ENCODE measurements around the gene HHIPL2.
A peak's percentile ranks its signal among the peaks of the same experiment; 100 is the strongest.

Gene HHIPL2

DNA sequence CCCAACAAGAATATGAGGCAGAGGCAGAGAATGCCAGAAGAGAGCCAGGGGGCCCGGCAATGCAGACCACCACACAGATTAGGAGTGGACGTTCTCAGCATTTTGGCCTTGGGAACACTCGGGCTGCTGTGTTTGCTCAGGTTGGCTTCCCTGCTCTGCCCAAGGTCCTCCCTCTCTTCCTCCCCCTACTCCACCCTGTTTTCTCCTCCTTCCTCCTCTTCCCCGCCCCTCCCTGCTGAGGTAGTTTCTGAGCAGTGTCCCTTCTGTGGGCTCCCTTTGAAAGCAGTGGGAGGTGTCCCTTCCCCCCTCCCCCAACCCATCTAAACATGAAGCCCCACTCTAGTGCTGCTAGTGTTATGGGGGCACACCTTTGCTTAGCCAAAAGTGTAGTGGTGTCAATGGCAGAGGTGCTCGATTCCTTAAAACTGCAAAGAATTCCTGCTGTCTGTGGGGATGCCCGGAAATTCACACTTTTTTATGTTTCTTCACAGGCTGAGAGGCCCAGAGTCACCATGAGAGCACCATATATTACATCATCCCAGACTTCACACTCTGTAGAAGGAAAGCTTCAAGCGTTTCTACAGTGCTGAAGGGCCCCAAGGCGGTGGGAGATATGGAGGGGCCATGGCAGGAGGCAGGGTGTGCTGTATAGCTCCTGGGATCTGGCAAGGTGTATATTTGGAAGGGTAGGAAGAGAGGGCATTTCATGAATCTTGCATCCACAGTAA lies at the start of gene HHIPL2:
TSS of gene HHIPL2 (minus strand) at position 161 of the 728 bp plus-strand sequence. CDS start at position 101, 60 bp downstream.
- DNase-seq (ENCODE audit: low read depth in 2 of 2) = no peak

DNA sequence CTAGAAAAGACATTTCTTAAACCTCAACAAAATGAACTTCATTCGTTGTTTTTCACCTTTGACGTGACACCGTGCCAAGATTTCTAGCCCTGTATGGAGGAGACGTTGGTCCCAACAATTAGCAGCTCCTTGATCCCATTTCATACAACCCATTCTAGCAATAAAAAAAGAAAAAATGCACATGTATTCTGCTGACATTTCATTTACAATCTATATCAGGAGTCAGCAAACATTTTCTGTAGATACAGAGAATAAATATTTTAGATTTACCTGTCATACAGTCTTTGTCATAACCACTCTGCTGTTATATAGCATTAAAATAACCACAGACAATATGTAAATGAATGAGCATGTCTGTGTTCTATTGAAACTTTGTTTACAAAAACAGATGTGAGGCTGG lies 48.8 kb upstream of the HHIPL2 start:
- no peak for DNase-seq (ENCODE audit: low read depth in 2 of 2)

DNA sequence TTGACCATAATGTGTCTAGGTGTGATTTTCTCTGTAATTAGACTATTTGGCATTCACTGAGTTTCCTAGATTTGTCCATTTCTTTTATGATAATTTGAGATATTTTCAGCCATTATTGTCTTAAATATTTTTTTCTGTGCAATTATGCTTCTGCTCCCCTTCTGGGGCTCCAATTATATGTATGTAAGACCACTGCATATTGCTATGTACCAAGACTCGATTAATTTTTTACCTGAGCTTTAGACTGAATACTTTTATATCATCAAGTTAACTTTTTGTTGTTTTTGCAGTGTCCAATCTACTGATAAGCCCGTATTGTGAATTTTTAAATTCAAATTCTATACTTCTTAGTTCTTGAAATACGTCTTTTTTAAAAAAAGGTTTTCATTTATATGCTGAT lies 46.9 kb upstream of the HHIPL2 start:
- no peak for DNase-seq (ENCODE audit: low read depth in 2 of 2)

DNA sequence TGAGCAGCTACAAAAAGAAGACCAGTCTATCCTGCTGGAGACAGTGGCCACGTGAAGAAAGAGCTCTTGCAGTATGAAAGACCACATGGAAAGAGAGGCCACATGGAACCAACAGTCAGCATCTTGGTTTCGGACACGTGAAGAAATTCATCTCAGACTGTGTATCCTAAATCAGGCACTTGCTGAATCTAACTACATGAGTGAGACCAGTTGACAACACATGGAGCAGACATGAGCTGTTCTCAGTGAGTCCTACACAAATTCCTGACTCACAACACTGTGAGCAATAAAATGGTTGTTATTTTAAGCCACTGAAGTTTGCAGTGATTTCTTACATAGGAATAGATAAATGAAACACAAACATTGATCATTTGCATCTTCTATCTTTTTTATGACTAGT lies 44.3 kb upstream of the HHIPL2 start:
- no peak for DNase-seq (ENCODE audit: low read depth in 2 of 2)

DNA sequence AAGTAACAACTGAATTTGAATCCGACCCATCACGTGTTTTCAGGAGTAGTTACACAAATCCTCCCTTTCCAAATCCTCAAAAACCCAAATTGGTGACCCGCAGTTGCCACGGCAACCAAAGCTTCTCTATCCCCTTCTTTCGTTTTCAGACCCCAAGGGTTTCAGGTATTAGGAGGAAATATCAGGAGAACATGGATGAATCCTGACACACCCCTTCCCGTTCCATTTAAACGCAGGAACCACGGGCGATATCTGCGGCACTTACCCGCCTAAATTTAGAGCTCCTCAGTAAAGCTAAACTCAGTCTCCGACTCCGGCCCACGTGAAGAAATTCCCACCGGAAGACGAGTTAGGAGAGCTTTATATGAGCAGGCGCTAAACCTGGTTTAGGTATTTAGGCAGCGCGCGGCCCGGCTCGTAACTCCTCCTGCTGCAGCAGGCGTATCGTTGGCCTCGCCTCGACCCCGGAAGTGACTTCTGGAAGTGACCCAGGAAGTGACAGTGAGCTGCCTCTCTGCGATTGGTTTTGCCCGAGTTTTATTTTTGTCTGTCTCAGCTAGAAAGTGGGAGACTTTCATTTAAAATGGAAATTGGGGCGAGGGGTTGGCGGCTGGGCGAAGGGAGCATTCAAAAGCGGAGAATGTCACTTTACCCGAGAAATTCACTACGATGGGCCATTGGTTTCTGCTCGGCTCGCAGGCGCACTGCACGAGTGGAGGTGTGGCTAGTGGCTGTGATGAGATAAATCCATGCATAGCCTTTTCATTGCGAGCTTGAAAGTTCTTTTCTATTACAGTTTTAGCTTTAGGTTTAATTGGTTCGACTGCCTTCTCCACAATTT lies 41.8 kb upstream of the HHIPL2 start, which contains the start of gene TAF1A:
TSS of gene TAF1A (minus strand) at position 472 of the 841 bp plus-strand sequence.
- peak; percentile 42 to 47 for DNase-seq (ENCODE audit: low read depth in 2 of 2)

DNA sequence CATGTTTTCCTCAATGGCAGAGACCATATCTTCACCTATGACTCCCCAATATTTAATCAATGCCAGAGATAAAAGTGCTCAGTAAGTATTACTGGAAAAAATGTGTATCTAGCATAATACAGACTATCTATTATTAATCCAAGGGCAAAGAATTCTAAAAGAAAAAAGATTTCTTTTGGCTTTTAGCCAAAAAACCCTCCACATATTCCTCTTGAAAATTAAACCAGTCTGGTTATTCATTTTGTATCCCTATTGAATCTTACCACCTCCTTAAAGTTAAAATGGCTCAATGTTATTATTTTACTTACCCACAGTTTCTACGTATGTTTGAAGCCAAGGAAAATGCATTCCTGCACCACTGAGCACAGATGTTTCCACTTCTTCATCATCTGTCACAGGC lies 40.2 kb upstream of the HHIPL2 start:
- DNase-seq (ENCODE audit: low read depth in 2 of 2) = no peak

DNA sequence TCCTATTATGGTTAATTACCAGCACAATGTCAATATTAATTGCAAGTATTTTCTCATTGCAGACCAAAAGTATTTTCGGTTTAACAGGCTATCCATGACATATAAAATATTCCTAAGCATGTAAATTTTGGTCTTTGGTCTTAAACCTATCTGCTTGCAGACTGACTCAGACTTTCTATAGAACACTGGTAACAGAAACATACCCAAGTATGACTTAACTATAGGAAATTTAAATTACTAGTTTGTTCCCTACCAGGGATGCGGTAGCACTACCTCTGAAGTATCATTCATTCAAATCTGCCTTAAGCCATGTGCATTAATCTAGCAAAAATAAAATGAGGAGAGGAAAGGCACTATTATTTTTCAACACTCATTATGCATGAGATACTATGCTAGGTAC lies 38.9 kb upstream of the HHIPL2 start:
- no peak for DNase-seq (ENCODE audit: low read depth in 2 of 2)

DNA sequence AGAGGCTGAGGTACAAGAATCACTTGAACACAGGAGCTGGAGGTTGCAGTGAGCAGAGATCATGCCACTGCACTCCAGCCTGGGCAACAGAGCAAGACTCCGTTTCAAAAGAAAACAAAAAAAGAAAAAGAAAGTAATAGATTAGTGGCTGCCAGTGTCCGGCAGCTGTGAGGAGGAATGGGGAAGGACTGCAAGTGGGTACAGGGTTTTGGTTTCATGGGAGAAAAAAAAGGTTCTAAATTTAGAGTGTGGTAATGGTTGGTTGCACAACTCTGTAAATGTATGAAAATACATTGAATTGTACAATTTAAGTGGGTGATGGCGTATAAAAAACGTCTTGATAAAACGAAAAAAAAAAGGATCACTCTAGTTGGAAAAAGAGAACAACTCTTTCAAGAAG lies 35.2 kb upstream of the HHIPL2 start:
- no peak for DNase-seq (ENCODE audit: low read depth in 2 of 2)

DNA sequence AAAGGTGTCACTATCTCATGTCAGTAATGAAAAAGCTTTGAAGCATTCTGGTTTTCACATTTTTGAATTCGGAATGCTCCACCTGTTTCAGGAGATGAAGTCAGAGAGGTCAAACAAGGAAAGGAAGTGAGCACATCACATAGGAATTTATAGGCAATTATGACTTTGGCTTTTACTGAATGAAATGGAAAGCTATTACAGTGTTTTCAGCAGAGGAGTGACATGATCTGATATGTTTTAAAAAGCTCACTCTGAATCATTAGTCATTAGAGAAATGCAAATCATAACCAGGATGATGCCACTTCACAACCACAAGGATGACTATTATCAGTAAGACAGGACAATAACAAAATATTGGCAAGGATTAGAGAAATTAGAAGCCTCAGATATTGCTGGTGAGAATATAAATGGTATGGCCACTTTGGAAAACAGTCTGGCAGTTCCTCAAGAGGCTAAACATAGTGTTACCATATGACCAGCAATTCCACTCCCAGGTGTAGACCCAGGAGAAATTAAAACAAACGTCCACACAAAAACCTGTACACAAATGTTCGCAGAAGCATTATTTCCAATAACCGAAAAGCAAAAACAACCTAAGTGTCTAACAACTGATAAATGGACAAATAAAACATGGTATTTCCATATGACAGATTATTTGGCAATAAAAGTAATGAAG lies 34.3 kb upstream of the HHIPL2 start:
- no peak for DNase-seq (ENCODE audit: low read depth in 2 of 2)

DNA sequence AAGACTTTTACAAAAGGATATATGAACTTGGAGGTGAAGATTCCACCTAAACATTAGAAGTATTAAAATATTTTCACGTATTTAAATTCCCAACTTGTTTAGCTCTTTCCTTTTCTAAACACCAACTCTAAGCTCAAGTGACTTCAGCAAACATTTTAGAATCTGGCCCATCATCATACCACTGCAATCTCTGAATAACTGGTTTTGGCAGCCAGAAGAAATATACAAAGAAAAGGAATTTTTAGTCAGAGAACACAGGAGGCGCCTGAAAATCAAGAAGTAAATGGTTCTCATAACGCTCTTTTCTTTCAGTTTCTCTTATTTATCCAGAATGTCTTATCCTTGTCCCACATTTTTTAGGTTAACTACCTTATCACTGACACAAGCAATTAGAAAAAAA lies 31.4 kb upstream of the HHIPL2 start:
- no peak for DNase-seq (ENCODE audit: low read depth in 2 of 2)

DNA sequence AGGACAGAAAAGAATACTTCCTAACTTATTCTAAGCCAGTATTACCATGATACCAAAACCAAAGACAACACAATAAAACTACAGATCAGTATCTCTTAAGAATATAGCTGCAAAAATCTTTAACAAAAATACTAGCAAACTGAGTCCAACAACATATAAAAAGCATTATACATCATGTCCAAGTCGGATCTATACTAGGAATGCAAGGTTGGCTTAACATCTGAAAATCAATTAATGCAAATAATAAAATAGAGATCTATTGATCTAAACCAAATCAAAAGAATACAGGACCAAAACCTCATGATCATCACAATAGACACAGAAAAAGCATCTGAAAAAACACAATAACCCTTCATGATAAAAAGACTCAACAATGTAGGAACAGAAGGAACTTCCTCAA lies 22.9 kb upstream of the HHIPL2 start:
- no peak for DNase-seq (ENCODE audit: low read depth in 2 of 2)

DNA sequence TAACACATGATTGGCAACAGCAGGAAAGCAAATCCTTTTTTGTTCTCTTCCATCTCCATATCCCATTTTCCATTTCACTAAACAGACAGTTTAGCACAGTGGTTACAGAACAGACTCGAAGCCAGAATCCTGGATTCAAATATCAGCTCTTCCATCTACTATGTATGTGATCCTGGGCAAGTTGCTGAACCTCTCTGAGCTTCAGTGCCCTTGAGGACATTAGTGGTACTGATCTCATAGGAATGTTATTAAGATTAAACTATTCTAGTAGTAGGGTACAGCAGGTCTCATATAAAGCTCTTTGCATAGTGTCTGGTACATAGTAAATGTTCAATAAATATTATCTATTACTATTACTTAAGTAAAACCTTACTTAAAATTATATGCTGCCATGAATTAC lies 13.8 kb upstream of the HHIPL2 start:
- DNase-seq (ENCODE audit: low read depth in 2 of 2) = no peak

DNA sequence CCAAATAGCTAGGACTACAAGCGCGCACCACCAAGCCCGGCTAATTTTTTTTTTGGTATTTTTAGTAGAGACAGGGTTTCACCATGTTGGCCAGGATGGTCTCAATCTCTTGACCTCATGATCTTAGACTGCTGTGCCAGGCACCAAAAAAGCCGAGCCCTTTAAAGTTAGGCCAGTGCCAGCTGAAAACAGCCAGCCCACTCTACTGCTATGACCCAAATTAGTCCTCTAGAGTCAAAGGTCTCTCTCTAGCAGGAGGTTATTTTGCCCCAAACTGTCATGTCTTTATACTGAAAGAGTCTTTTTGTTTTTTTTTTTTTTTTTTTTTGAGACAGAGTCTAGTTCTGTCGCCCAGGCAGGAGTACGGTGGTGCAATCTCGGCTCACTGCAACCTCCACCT lies 9.7 kb upstream of the HHIPL2 start:
- no peak for DNase-seq (ENCODE audit: low read depth in 2 of 2)

DNA sequence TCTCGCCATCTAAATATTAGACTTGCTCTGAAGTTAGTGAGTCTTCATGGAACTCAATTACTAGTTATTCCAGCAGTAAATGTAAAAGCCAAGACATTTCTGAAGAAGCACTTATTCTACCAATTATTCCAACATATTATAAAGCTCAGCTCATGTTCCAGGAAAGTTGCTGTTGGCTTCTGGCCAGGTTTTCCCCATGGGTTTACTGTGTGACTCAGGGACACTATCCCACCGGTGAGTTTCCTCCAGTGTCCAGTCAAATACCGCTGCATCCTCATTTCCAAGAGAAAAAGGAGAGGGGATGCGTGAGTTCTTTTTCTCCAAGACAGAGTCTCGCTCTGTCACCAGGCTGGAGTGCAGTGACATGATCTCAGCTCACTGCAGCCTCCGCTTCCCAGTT lies 9.2 kb upstream of the HHIPL2 start:
- no peak for DNase-seq (ENCODE audit: low read depth in 2 of 2)

DNA sequence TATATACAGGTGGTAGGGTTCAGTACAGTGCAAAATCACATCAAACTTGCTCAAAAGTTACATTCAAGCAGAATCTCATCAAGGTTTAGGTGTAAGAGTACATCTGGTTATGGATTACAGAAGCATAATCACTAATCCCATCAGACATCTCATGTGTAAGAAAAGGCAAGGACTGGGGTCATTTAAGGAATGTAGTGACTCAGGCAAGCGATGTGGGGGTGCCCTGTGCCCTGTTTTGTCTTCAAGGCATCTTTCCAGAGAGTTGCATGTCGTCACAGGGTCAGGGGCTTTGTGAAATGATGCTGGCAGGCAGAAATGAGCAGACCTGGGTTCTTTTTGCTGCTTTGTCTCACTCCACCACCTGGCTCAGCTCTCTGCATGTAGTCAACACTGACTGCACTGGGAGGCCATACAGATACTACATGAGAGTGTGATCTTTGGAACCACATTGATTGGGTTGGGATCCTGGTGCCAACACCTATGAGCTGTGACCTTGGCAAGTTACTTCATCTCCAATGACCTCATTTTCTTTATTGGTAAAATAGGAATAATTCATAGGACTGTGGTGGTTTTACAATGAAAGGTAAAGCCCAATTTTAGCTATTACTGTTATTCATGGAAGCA lies 8.2 kb upstream of the HHIPL2 start:
- no peak for DNase-seq (ENCODE audit: low read depth in 2 of 2)

DNA sequence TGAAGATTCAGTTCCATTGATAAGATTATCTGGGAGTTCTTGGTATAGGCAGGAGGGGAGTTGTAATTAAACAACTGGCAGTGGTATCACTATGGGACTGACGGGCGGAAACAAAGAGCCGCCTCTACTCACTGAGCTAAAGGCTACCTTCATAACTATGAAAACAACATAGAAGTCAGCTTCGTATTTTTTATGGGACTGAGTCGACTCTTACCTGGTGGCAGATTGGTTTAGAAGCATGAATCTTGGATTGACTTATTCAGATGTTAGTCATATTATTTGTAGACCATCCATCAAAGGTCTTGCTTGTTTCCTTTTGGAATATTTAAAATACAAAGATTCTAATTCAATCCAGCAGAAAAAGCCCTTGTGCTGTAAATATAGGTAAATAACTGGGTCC lies 6.3 kb upstream of the HHIPL2 start:
- DNase-seq (ENCODE audit: low read depth in 2 of 2) = no peak

DNA sequence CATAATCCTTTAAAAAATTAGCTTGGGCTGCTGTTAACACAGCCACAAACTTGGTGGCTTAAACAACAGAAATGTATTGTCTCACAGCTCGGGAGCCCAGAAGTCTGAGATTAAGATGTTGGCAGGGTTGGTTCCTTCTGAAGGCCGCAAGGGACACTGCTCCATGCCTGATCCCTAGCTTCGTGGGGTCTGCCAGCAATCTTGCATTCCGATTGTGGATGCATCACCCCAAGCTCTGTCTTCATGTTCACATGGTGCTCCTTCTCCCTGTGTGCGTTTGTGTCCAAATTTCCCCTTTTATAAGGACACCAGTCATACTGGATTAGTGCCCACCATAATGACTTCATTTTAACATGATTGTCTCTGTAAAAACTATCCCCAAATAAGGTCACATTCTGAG lies 5.0 kb upstream of the HHIPL2 start:
- DNase-seq (ENCODE audit: low read depth in 2 of 2) = no peak

DNA sequence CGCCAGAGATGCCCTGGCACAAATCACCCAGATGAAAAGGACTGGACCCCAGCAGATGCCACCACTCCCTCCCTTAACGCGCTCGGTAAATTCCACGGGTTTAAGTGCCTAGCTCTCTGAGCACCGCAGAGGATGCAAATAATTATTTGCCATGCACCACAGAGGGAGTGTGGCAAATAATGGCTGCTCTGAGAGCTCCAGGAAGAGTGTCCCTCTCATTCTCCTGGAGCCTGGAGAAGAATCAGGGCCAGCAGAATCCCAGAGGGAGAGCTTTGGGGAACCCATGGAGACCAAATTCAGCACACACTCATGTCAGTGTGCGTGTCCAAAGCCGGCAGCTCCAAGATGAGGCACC lies 667 bp downstream of the HHIPL2 start:
- DNase-seq (ENCODE audit: low read depth in 2 of 2) = no peak

DNA sequence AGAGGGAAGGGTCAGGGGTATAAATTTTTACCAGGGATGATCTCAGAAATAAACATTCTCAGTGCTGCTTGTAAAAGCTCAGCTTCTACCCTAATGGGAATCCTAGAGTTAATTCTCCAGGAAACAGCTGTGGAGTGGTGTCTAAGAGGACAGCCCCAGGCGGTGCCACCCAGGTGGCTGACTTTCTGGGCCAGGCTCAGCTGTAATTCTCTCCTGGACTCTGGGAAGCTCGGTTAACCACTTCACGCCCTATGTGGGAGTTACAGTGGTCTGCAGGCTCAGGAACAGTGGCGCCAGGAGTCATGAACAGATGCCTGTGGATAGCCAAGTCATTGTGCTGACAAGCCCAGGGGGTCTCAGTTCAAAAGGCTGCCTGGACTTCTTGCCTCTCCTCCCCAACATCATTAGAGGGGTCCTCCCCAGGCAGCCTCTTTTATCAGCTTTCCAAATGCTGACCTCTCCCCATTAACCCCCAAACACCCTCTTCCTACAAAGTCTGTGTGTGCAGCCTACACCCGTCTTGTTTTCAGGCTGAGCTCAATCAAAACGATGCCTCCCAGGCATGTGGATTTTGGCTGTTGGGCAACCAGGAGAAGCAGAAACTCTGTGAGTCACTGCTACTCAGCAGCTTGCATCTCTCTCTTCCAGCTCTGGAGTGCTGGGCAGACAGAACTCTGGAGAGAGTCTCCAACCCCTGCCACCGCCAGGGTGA lies 1.2 kb downstream of the HHIPL2 start:
- peak; percentile 38 to 40 for DNase-seq (ENCODE audit: low read depth in 2 of 2)

DNA sequence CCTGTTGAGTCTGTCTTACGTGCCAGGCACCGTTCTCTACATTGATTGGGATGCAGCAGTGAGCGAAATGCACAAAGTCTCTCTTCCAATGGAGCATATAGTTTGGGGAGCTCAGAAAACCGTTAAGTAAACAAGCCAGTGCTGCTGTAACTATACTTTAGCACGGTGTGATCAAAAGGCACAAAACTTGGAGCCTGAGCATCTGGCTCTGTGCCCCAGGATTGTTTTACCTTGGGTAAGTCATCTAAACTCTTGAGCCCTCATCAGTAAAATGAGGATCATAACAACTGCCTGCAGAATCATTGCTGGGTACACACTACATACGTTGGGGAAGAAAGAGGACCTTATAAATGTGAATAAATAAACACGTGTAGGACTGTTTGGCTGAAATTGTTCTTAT lies 1.8 kb downstream of the HHIPL2 start:
- DNase-seq (ENCODE audit: low read depth in 2 of 2) = no peak

DNA sequence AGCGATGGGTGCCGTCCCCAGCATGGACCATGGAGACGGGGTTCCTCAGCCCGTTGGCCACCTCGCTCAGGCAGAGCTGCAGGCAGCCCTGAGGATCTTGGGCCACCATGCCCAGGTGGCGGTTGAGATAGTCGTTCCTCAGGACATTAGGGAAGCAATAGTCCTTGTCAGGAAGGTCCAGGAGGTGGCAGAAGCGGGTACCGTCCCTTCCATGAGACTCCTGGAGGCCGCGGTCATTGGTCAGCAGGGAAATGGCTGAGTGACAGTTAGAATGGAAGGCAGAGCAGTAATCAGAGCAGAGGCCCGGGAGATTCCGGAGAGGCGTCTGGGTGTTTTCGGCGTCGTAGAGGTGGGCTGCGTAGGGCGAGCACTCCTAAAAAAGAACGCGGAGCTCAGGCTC lies 4.1 kb downstream of the HHIPL2 start:
- DNase-seq (ENCODE audit: low read depth in 2 of 2) = no peak

DNA sequence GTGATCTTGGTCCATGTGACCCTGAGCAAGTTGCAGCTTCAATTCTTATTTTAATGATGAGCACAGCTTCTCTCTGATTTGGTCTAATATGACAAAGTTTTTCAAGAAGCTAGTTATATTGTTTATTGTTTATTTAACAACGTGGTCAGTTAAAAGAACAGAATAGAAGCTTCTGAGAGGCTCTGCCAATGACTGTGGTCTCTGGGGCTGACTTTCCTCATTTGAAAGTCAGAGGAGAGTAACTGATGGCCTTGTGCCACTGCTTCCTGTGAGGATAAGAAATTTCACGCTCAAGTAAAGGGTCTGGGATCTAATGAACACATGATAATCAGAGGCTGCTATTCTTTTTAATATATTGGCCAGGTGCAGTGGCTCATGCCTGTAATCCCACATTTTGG lies 7.3 kb downstream of the HHIPL2 start:
- DNase-seq (ENCODE audit: low read depth in 2 of 2) = no peak

Data from fibroblast of skin of left biceps (primary cell).